HL-60/S4 treated with phorbol 12-myristate 13-acetate at 8.2 ng/mL for 4 days and 3 days (cell line): ENCODE measurements around the gene CHAMP1.

Source experiments
- in situ Hi-C: fragments of 300-500 bp; cut with MboI; formaldehyde crosslinking; loops from 2 replicates; pipeline ENCODE4 v1.15.0; 2022; ENCODE audit warnings: low sequenced_read_pairs

CHAMP1 gene

GRCh38 chr13:114314074-114314912 lies at the start of gene CHAMP1:
Gene CHAMP1 (plus strand): TSS chr13:114314503. CDS start chr13:114323843, 9,340 bp downstream.
- in situ Hi-C loops = no loop called here

- in situ Hi-C loops = no loop called here
Observed at GRCh38 chr13:114264886-114265611, 49.3 kb upstream of the CHAMP1 start.

DNA sequence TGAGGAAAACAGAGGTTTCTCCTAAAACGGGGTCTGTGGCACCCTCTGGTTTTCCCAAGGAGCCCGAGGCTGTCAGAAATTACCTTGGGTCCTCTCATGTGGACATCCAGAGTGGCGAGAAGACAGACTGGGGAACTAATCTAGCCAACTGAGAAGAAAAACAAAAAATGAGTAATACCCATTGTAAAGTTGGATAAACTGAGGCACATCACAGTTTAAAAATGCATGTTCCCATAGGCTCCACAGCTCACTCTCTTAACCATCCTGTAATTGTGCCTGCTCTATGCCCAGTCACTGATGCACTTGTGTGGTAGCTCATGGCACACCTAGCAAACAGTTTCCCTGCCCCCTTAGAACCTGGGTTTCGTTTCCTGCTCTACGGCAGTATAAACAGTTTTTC lies 48.1 kb upstream of the CHAMP1 start:
- in situ Hi-C loops = no loop called here

DNA sequence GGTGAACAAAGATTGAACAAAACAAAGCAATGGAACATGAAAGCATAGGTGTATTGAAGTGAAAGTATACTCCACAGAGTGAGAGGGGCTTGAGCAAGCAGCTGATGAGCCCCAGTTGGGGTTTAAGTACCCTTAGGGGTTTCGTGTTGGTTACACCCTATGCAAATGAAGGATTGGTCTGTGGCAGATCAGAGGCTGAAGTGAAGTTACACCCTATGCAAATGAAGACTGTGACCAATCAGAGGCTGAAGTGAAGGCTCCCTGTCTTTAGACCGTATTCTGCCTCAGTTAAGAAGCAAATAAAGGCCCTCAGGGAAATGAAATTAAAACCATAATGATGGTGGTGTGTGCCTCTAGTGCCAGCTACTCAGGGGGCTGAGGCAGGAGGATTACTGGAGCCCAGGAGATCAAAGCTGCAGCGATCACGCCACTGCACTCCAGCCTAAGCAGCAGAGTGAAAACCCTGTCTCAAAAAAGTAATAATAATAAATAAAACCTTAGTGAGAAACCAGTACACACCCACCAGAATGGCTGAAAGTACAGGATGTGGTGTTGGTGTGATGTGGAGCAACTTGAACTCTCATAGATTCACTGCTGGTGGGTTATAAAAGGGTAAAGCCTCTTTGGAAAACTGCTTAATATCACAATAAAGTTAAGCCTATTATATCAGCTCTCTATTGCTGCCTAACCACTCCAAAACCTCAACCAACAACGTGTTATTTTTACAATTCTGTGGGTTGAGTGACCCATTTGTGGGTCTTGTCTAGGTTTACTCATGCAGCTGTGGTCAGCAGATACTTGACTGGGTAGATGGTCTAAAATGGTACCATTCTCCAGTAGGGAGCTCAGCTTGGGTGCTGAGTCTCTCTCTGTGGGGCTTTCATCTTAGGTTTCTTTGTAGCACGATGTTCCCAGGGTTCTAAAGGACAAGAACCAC lies 45.7 kb upstream of the CHAMP1 start:
- in situ Hi-C loops = no loop called here

GRCh38 chr13:114269281-114269770 lies 45.0 kb upstream of the CHAMP1 start:
- in situ Hi-C loops = no loop called here

DNA sequence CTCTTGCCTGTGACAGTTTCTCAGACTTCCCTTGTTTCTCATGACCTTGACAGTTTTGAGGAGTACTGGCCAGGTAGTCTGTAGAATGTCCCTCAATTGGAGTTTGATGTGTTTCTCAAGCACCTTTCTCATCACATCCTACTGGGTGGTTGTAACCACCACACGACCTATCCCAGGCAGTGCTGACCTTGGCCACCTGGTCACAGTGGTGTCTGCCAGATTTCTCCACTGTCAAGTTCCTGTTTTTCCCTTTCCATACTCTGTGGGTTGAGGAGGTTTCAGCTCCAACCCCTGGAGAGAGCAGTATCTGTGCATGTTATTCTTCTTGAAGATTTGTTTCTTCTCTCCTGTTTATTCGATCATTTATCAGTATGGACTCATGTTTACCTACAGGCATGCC lies 41.3 kb upstream of the CHAMP1 start:
- in situ Hi-C loops = no loop called here

DNA sequence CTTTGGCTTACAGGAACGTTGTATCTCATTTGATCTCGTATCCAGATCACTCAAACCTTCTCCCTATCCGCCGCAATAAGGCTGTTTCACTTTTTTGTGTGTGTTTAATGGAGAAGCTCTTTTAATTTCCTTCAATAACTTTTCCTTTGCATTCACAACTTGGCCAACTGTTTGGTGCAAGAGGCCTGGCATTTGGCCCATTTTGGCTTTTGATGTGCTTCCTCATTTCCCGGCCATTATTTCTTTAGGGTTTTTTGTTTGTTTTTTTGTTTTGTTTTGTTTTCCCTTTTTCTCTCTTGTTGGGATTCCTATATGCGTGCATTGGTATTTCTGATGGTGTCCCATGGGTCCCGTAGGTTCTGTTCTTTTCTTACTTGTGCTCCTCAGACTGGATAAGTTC lies 39.0 kb upstream of the CHAMP1 start:
- in situ Hi-C loops = no loop called here

GRCh38 chr13:114279146-114279545 lies 35.2 kb upstream of the CHAMP1 start:
- in situ Hi-C loops = no loop called here

GRCh38 chr13:114279758-114280355 lies 34.4 kb upstream of the CHAMP1 start:
- in situ Hi-C loops = no loop called here

GRCh38 chr13:114281351-114282040 lies 32.8 kb upstream of the CHAMP1 start, which contains the start of gene UPF3A:
Gene UPF3A (plus strand): TSS chr13:114281601. CDS start chr13:114281640, 39 bp downstream.
- in situ Hi-C loops = no loop called here

GRCh38 chr13:114282041-114282670 lies 32.1 kb upstream of the CHAMP1 start:
- in situ Hi-C loops = no loop called here

- in situ Hi-C loops = no loop called here
Observed at GRCh38 chr13:114283576-114283975, 30.7 kb upstream of the CHAMP1 start.

DNA sequence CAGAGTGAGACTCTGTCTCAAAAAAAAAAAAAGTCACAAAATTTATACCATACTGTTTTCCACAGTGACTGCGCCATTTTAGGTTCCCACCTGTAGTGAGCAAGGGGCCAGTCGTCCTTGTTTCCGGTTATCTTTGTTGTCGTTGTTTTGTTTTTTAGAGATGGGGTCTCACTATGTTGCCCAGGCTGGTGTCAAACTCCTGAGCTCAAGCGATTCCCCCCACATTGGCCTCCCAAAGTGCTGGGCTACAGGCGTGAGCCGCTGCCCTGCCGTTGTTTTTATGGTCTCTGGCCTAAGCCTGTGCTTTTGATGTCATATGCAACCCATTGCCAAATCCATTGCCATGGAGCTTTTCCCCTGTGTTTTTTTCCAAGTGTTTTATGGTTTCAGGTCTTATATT lies 29.6 kb upstream of the CHAMP1 start:
- in situ Hi-C loops = no loop called here

GRCh38 chr13:114285166-114285808 lies 29.0 kb upstream of the CHAMP1 start:
- in situ Hi-C loops = no loop called here

- in situ Hi-C loops = no loop called here
Observed at GRCh38 chr13:114286808-114287207, 27.5 kb upstream of the CHAMP1 start.

DNA sequence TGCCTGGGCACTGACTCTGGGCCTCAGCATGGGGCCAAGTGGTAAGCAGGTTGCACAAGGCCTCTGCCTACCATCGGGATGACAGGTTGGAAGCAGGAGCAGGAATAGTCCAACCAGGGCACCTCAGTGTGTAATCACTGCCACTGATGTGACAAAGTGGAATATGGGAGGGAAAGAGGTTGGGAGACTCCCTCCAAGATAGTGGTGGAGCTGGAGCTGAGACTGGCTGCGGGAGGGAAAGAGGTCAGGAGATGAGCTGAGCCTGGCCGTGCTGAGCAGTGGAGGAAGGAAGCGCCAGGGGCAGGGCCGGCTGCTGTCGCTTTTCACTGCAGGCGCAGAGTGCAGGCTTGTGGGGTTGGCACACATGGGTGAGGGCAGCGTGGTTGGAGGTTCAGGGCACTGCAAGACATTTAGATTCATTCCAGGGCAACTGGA lies 26.1 kb upstream of the CHAMP1 start:
- in situ Hi-C loops = no loop called here

- in situ Hi-C loops = no loop called here
Observed at GRCh38 chr13:114296448-114296847, 17.9 kb upstream of the CHAMP1 start.

DNA sequence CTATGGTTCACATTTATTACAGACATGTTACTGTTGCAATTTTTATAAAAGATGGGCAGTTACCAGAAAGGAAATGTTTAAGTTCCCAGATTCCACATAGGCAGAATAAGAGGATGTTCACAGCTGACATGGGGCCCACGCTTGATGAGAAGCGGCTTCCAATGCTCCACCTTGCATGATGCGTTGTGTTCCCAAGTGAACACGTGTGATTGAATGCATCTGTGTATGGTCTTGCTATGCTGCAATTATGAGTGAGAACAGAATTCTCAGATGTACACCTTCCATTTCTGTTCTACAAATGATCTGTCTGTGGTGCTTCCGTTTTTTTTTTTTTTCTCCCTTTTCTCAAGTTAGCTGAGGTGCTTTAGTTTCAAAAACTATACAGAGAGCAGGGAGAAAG lies 17.4 kb upstream of the CHAMP1 start:
- in situ Hi-C loops = no loop called here

- in situ Hi-C loops = no loop called here
Observed at GRCh38 chr13:114298866-114299265, 15.4 kb upstream of the CHAMP1 start.
